NOMO-1 treated with DMSO at 0.1 percent for 48 hours (cell line): ENCODE measurements around the gene U2AF1L4.
"Not testable (repeated sequence)": the region's sequence is repeated elsewhere in the genome, so short reads cannot be mapped to it uniquely, and the experiment has no call there.

Experiments used
- DNase-seq: peaks from one replicate; lab custom pipeline; 2025; ENCODE audit not compliant: unreplicated experiment; lab: John Stamatoyannopoulos, UW

U2AF1L4 gene

GRCh38 chr19:35727956-35728706 is 17.1 kb downstream of the U2AF1L4 start:
- no peak for DNase-seq

GRCh38 chr19:35727053-35727955 is 17.9 kb downstream of the U2AF1L4 start:
- DNase-seq: no peak

GRCh38 chr19:35725216-35725861 is 19.9 kb downstream of the U2AF1L4 start:
- DNase-seq: no peak

GRCh38 chr19:35724560-35724959 is 20.7 kb downstream of the U2AF1L4 start:
- DNase-seq: no peak

GRCh38 chr19:35724132-35724531 is 21.1 kb downstream of the U2AF1L4 start:
- DNase-seq: not testable (repeated sequence)

DNA sequence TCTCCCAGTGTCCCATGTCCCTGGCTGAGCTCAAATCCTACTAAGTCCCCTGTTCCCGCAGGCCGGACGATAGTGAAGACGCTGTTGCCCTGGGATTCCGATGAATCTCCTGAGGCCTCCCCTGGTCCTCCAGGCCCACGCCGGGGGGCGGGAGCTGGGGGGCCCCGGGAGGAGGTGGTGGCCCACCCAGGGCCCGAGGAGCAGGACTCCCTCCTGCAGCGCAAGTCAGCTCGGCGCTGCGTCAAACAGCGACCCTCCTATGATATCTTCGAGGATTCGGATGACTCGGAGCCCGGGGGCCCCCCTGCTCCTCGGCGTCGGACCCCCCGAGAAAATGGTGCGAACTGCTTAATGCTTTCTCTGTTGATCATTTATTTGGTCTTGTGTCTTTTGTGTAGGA is 21.5 kb downstream of the U2AF1L4 start:
- DNase-seq: no peak

DNA sequence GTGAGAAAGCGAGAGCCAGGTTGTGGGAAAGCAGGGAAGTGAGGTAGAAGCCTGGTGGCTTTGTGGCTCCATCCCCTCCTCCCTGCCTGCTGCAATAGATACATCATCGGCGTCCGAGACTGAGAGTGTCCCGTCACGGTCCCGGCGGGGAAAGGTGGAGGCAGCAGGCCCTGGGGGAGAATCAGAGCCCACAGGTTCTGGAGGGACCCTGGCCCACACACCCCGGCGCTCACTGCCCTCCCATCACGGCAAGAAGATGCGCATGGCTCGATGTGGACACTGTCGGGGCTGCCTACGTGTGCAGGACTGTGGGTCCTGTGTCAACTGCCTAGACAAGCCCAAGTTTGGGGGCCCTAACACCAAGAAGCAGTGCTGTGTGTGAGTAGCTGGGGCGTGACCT is 22.3 kb downstream of the U2AF1L4 start:
- DNase-seq: no peak

DNA sequence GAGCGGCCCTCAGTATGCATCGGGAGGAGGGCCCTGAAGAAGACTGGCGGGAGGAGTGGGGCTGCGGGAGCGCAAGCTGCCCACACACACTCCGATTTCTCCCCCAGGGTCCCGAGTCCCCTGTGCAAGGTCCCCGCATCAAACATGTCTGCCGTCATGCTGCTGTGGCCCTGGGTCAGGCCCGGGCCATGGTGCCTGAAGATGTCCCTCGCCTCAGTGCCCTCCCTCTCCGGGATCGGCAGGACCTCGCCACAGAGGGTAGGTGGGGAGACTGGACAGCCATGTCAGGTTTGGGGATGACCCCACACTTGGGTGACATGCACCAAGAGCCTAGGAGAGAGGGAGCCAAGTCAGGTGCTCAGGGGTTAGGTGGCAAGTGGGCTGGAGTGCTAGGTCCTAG is 22.8 kb downstream of the U2AF1L4 start:
- DNase-seq: no peak

DNA sequence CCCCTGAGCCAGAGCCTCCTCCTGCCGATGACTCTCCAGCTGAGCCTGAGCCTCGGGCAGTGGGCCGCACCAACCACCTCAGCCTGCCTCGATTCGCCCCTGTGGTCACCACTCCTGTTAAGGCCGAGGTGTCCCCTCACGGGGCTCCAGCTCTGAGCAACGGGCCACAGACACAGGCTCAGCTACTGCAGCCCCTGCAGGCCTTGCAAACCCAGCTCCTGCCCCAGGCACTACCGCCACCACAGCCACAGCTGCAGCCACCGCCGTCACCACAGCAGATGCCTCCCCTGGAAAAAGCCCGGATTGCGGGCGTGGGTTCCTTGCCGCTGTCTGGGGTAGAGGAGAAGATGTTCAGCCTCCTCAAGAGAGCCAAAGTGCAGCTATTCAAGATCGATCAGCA is 23.8 kb downstream of the U2AF1L4 start:
- DNase-seq: no peak

DNA sequence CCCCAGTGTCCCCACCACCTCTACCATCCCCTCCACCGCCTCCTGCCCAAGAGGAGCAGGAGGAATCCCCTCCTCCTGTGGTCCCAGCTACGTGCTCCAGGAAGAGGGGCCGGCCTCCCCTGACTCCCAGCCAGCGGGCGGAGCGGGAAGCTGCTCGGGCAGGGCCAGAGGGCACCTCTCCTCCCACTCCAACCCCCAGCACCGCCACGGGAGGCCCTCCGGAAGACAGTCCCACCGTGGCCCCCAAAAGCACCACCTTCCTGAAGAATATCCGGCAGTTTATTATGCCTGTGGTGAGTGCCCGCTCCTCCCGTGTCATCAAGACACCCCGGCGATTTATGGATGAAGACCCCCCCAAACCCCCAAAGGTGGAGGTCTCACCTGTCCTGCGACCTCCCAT is 24.6 kb downstream of the U2AF1L4 start:
- no peak for DNase-seq

- no peak for DNase-seq
Observed at GRCh38 chr19:35720163-35720524, 25.1 kb downstream of the U2AF1L4 start.

- DNase-seq: no peak
Observed at GRCh38 chr19:35719402-35720162, 25.6 kb downstream of the U2AF1L4 start.

GRCh38 chr19:35718345-35719041 is 26.7 kb downstream of the U2AF1L4 start:
- DNase-seq: no peak

DNA sequence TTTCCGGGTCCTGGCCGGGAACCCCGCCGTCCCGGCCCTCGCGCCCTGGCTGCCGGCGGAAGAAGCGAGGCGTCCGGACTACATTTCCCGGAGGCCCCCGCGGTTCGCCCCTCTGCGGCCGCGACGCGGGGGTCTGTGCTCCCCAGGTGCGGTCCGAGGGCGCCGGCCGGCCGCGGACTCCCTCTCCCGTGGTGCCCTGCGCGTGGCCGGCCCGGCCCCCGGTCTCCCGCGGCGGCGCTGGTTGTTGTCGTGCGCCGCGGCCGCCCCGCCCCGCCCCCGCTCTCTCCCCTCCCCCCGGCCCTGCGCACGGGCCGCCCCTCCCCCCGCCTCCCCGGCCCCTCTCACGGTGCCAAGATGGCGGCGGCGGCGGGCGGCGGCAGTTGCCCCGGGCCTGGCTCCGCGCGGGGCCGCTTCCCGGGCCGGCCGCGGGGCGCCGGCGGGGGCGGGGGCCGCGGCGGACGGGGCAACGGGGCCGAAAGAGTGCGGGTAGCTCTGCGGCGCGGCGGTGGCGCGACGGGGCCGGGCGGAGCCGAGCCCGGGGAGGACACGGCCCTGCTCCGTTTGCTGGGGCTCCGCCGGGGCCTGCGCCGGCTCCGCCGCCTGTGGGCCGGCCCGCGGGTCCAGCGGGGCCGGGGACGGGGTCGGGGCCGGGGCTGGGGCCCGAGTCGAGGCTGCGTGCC is 27.4 kb downstream of the U2AF1L4 start, which contains the start of gene KMT2B:
TSS of gene KMT2B (plus strand) at position 339 of the 680 bp plus-strand sequence. CDS start at position 355, 16 bp downstream.
- no peak for DNase-seq

DNA sequence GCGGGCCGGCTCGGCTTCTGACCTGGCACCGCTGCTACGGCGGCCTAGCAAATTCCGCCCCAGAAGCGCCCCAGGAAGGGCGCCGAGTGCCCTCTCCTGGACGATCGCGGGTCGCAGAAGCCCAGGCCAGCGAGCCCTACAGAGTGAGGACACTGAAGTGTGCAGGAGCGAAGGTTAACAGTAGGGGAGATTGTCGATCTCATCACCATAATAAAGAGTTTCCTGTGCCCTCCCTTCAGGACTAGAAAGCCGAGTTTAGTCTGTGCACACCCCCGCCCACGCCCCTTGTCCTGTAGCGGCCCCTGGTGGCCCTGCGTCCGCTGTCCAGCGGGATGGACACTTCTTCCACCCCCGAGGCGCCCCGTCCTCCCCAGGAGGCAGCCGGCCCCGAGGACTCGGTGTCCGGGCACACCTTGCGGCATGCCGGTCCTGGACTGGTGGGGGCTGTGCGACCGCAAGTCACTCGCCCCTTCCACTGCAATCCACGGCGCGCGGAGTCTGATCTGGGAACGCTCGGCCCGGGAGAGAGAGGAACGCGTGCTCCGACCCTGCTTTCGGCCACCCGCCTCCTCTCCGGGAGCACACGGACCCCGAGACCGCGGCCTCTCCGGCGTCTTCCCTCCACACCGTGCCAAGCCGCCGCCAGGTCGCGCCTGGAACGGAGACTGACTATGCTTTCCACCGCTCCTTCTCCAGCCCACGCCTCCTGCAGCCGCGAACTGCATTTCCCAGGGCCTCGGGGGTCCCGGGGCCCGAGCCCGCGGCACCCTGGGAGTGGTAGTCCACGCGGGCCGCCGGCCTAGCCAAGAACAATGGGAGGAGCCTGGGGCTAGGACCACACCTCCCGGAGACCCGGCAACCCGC is 28.2 kb downstream of the U2AF1L4 start:
- DNase-seq: peak; percentile 95

- DNase-seq: no peak
Observed at GRCh38 chr19:35715981-35716800, 29.0 kb downstream of the U2AF1L4 start.

DNA sequence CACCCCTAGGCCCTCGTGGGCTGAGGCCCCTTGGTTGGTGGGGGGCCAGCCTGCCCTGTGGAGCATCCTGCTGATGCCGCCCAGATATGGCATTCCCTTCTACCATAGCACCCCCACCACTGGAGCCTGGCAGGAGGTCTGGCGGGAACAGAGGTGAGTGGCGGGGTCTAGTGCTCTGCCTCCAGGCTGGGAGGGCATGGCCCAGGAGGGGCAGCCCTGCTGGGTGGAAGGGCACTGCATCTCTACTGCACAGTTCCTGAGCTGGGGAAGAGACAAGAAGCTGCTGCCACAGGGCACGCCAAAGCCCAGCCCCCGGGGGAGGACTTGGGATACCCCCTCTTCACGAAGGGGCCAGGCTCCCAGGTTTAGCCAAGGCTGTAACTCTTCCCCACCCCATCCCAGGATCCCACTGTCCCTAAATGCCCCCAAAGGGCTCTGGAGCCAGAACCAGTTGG is 29.8 kb downstream of the U2AF1L4 start:
- no peak for DNase-seq
